Brain microvascular endothelial cell (primary cell): Measurements from ENCODE around the gene LAMA4.

ENCODE experiments used
- DNase-seq: peaks from one replicate; pipeline ENCODE4 v3.0.0-alpha.2; 2020
- H3K27ac ChIP-seq: fragments of 250-450 bp; sonication (Bioruptor Pico); 2 replicates; pipeline ENCODE4 v1.5.1; 2020; ENCODE audit warnings: mild to moderate bottlenecking, moderate library complexity
- H3K27me3 ChIP-seq: fragments of 250-450 bp; sonication (Bioruptor Pico); replicated peaks from 2 replicates; pipeline ENCODE4 v1.5.1; 2020; ENCODE audit warnings: mild to moderate bottlenecking
- H3K36me3 ChIP-seq: fragments of 250-450 bp; sonication (Bioruptor Pico); replicated peaks from 2 replicates; pipeline ENCODE4 v1.5.1; 2020; ENCODE audit warnings: mild to moderate bottlenecking
- H3K4me3 ChIP-seq: 2 replicates; pipeline ENCODE4 v1.5.1; 2011; ENCODE audit warnings: low read depth, mild to moderate bottlenecking, control low read depth, low read length, moderate library complexity
- in situ Hi-C: cut with HindIII; loops from 2 replicates; pipeline ENCODE4 v1.10.0; 2017; ENCODE audit warnings: low sequenced_read_pairs, low pct_ligation_motif_present
- TF ChIP-seq, protein P1 (sequence below): IDR thresholded peaks from 2 replicates; pipeline ENCODE4 v1.5.1; 2011; ENCODE audit warnings: low read depth, mild to moderate bottlenecking, moderate library complexity, low read length, control low read depth, inconsistent platforms; ENCODE audit errors: missing control alignments

LAMA4 gene, protein sequence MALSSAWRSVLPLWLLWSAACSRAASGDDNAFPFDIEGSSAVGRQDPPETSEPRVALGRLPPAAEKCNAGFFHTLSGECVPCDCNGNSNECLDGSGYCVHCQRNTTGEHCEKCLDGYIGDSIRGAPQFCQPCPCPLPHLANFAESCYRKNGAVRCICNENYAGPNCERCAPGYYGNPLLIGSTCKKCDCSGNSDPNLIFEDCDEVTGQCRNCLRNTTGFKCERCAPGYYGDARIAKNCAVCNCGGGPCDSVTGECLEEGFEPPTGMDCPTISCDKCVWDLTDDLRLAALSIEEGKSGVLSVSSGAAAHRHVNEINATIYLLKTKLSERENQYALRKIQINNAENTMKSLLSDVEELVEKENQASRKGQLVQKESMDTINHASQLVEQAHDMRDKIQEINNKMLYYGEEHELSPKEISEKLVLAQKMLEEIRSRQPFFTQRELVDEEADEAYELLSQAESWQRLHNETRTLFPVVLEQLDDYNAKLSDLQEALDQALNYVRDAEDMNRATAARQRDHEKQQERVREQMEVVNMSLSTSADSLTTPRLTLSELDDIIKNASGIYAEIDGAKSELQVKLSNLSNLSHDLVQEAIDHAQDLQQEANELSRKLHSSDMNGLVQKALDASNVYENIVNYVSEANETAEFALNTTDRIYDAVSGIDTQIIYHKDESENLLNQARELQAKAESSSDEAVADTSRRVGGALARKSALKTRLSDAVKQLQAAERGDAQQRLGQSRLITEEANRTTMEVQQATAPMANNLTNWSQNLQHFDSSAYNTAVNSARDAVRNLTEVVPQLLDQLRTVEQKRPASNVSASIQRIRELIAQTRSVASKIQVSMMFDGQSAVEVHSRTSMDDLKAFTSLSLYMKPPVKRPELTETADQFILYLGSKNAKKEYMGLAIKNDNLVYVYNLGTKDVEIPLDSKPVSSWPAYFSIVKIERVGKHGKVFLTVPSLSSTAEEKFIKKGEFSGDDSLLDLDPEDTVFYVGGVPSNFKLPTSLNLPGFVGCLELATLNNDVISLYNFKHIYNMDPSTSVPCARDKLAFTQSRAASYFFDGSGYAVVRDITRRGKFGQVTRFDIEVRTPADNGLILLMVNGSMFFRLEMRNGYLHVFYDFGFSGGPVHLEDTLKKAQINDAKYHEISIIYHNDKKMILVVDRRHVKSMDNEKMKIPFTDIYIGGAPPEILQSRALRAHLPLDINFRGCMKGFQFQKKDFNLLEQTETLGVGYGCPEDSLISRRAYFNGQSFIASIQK (N-terminal part only)

DNA sequence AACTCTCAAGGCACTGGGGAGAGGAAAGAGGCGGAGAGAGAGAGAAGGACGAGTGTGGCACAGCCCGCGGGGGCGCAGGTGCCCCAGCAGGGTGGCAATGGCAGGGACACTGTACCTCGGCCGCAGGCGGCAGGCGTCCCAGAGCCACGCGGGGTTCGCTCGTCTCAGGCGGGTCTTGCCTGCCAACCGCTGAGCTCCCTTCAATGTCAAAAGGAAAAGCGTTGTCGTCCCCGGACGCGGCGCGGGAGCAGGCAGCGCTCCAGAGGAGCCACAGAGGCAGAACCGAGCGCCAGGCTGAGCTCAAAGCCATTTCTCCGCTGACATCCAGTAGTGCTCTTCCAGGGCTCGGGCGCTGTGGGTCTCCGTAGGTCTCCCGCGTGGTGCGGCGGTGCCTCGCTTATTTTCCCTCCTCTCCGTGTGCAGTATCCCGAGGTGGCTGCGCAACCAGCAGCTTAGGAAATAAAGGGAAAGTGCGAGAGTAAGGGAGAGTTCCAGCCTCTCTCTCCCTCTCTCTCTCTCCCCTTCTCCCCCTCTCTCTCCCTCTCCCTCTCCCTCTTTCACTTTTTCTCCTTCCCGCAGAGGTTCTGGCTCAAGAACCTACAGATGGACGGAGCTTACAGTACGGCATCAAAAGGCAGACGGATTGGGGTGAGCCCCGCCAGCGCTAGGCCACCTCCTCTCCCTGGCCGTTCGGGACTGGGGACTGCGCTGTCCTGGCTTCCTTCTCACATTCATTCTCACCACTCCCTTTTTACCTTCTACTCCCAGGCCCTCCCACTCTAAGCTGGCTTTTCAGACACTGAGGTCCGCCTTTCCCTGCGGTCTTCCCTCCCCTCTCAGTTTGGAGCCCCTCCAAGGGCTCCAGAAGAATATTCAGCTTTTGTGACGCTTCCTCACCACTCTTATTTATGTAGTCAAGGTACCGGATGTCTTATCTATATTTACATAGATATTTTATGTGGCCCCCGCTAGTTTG, at the start of gene LAMA4:
TSS of gene LAMA4 (minus strand) at position 727 of the 976 bp plus-strand sequence. CDS start at position 310, 417 bp downstream.
- in situ Hi-C loops: no loop called here
- peak; percentile 87 for DNase-seq
- no peaks in the 10 kb centered on the region for H3K27me3 ChIP-seq
- H3K36me3 ChIP-seq: peaks cover 12% of the 10 kb centered on the region
- H3K4me3 ChIP-seq: peak within 1 kb of the TSS; percentile 98
- TF ChIP-seq, protein P1, sequence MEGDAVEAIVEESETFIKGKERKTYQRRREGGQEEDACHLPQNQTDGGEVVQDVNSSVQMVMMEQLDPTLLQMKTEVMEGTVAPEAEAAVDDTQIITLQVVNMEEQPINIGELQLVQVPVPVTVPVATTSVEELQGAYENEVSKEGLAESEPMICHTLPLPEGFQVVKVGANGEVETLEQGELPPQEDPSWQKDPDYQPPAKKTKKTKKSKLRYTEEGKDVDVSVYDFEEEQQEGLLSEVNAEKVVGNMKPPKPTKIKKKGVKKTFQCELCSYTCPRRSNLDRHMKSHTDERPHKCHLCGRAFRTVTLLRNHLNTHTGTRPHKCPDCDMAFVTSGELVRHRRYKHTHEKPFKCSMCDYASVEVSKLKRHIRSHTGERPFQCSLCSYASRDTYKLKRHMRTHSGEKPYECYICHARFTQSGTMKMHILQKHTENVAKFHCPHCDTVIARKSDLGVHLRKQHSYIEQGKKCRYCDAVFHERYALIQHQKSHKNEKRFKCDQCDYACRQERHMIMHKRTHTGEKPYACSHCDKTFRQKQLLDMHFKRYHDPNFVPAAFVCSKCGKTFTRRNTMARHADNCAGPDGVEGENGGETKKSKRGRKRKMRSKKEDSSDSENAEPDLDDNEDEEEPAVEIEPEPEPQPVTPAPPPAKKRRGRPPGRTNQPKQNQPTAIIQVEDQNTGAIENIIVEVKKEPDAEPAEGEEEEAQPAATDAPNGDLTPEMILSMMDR: peak; percentile 3
- peak within 1 kb of the TSS; percentile 89 for H3K27ac ChIP-seq

DNA sequence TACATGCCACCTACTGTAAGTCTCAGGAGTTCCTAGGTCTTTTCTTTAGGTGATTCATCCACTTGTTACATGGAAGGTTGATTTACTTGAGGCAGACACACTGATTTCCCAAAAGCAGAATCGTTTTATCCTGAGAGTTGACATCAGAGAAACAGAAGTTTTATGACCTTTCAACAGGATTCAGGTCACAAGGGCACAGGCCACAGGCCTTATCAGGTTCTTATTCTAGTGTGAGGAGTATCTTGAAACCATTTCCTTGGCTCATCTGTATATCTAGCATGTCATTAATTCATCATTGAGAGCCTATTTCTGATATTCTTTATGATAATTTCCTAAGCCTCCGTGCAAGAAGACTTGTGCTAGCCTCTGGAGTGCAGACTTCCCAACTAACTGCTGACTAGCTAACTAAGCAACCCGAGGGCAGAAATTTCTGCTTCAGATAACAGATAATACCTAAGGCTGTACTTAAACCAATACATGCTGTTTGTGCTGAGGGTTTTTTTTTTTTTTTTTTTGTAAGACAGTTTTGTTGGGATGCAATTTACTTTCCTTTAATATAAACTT, 47.9 kb upstream of the LAMA4 start:
- TF ChIP-seq, protein P1: no peak
- H3K4me3 ChIP-seq: no peak overlapping the region
- no peaks in the 10 kb centered on the region for H3K36me3 ChIP-seq
- H3K27ac ChIP-seq: no peak overlapping the region
- no peak for DNase-seq
- in situ Hi-C loops: no loop called here
- H3K27me3 ChIP-seq: no peaks in the 10 kb centered on the region

DNA sequence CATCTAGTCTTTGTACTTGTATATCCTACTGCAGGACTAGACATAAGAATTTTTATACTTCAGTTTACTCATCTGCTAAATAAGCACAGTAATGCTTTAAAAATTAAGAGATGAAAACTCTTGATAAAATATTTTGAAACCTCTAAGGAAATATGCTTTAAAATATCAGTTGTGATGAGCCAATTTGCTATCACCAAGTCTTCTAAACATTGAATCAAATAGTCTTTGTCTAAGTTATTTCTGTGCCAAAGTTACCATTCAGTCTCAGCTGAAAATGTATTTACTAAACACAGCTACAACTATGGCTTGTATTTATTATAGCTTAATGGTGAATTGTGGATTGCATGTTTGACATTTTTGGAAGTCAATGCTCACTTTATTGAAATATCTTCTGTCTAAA, 46.5 kb upstream of the LAMA4 start:
- DNase-seq: no peak
- TF ChIP-seq, protein P1: no peak
- Histone ChIP-seq H3K36me3 (no peaks in the 10 kb centered on the region), H3K4me3 (no peak overlapping the region), H3K27me3 (no peaks in the 10 kb centered on the region), H3K27ac (no peak overlapping the region)
- in situ Hi-C loops: no loop called here

DNA sequence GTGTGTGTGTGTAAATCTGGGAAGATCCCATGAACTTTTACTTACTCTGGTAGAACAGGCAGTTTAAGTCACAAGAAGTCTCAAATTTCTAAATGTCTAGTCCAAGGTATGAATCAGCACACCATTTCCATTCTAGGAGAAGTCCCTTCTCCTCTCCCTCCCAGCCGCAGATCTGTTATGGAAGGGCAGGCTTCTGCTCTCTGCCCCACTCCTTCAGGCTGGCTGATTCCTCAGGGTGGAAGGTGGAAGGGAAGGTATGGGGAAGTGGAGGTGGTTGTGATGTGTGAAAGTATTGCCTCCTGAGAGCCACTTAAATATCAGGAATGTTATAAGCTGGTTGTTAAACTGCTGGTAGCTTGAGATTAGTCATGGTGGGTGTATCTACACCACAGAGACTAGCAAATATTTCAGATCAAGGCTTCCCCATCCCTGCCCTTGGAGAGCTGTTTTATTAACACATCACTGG, 44.5 kb upstream of the LAMA4 start:
- Histone ChIP-seq H3K4me3 (peak overlapping the region; percentile 31), H3K36me3 (no peaks in the 10 kb centered on the region), H3K27ac (peak overlapping the region; percentile 98), H3K27me3 (no peaks in the 10 kb centered on the region)
- TF ChIP-seq, protein P1: no peak
- in situ Hi-C loops: no loop called here
- DNase-seq: peak; percentile 91
